SK-N-SH (cell line): ENCODE measurements around the gene ARHGEF4.
A peak's percentile ranks its signal among the peaks of the same experiment; 100 is the strongest.

Experiments used
- EZH2phosphoT487 ChIP-seq: fragments of 200-600 bp; sonication (generic); IDR thresholded peaks from 2 replicates; pipeline ENCODE4 v1.6.1; 2017; ENCODE audit warnings: low read depth, mixed run types, mild to moderate bottlenecking, antibody characterized with exemption, moderate library complexity, borderline replicate concordance
- GABPA ChIP-seq: IDR thresholded peaks from 2 replicates; pipeline ENCODE4 v1.4.0; 2012; ENCODE audit warnings: low read depth, mild to moderate bottlenecking
- POLR2AphosphoS5 ChIP-seq: IDR thresholded peaks from 2 replicates; pipeline ENCODE4 v1.6.1; 2012; ENCODE audit warnings: low read depth, low read length
- RFX5 ChIP-seq: IDR thresholded peaks from 2 replicates; pipeline ENCODE4 v1.6.1; 2012; ENCODE audit warnings: mild to moderate bottlenecking, improper control_type of control experiment, low read length
- SIN3A ChIP-seq: IDR thresholded peaks from 2 replicates; pipeline ENCODE4 v1.6.1; 2012; ENCODE audit warnings: low read depth, mild to moderate bottlenecking, low read length, moderate library complexity, borderline replicate concordance
- TAF1 ChIP-seq: IDR thresholded peaks from 2 replicates; pipeline ENCODE4 v1.6.1; 2012; ENCODE audit warnings: low read depth, mild to moderate bottlenecking, low read length, moderate library complexity, borderline replicate concordance
- TF ChIP-seq, protein P1 (sequence below): fragments of 200-600 bp; sonication (generic); IDR thresholded peaks from 2 replicates; pipeline ENCODE4 v1.6.1; 2017; ENCODE audit warnings: antibody characterized with exemption, mild to moderate bottlenecking, moderate library complexity

DNA sequence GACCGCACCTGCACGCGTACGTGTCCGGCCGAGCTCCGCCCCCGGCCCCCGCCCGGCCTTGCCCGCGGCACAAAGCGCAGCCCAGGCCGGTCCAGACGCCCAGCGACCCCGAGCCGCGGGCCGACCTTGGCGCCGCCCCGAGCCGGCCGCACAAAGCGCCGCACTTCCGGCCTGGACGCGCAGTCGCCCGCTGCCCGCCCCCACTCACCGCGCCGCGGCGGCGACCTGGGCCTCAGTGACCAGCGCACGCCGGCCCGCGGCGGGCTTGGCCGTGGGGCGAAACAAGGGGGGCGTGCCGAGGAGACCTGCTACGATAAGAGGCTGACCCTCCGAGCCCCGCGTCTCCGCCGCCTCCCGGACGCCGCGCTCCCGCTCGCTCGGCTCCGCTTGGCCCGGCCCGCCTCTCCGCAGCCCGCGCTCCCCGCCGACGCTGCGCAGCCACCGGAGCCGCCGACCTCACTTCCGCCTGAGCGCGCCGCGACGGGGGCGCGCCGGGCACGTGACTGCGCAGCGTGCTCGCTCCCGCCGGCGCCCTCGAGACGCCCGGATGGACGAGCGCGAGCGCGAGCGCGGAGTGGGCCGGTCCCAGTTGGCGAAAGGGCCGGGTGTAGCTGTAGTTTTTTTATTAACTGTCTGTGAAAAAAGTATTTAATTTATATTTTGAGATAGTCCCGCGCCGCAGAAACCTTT, 256.4 kb downstream of the ARHGEF4 start, which contains the start of gene FAM168B:
- TF ChIP-seq, protein P1, sequence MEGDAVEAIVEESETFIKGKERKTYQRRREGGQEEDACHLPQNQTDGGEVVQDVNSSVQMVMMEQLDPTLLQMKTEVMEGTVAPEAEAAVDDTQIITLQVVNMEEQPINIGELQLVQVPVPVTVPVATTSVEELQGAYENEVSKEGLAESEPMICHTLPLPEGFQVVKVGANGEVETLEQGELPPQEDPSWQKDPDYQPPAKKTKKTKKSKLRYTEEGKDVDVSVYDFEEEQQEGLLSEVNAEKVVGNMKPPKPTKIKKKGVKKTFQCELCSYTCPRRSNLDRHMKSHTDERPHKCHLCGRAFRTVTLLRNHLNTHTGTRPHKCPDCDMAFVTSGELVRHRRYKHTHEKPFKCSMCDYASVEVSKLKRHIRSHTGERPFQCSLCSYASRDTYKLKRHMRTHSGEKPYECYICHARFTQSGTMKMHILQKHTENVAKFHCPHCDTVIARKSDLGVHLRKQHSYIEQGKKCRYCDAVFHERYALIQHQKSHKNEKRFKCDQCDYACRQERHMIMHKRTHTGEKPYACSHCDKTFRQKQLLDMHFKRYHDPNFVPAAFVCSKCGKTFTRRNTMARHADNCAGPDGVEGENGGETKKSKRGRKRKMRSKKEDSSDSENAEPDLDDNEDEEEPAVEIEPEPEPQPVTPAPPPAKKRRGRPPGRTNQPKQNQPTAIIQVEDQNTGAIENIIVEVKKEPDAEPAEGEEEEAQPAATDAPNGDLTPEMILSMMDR: no peak
- TF ChIP-seq RFX5 (no peak), POLR2AphosphoS5 (peak; percentile 88), TAF1 (peak; percentile 48; the same call in 1 of the 2 replicates), SIN3A (no peak), EZH2phosphoT487 (no peak), GABPA (peak; percentile 70)
